ENCODE measurements around the gene CZIB.
A peak's percentile ranks its signal among the peaks of the same experiment; 100 is the strongest.

The CZIB gene

GRCh38 chr1:53182716-53183094 lies 37.7 kb downstream of the CZIB start:
- no peak for TF ChIP-seq CTCF (IDR thresholded peaks at IDR 0.05; ENCODE audit: low read length)
- no peak for TF ChIP-seq EZH2 (IDR thresholded peaks at IDR 0.05; ENCODE audit: borderline replicate concordance, low read length)
- H2AFZ ChIP-seq (ENCODE audit: low read length), result no peak overlapping the region
- H3K9me3 ChIP-seq (ENCODE audit: low read length), result no peaks in the 10 kb centered on the region
- no peak overlapping the region for H3K9ac ChIP-seq (ENCODE audit: low read length)
- no peaks in the 10 kb centered on the region for H3K36me3 ChIP-seq (ENCODE audit: insufficient read depth, low read length)
- H3K4me1 ChIP-seq (ENCODE audit: insufficient read depth, low read length, severe bottlenecking), result no peaks in the 10 kb centered on the region
- no peaks in the 10 kb centered on the region for H3F3A ChIP-seq (ENCODE audit: insufficient read depth, low read length)
- H3K27ac ChIP-seq (ENCODE audit: low read depth, low read length, poor library complexity, severe bottlenecking), result no peak overlapping the region
- no peaks in the 10 kb centered on the region for H4K20me1 ChIP-seq (ENCODE audit: insufficient read depth, low read length)
- H3K4me2 ChIP-seq (ENCODE audit: low read length), result no peak overlapping the region
- H3K79me2 ChIP-seq (ENCODE audit: insufficient read depth, low read length), result no peaks in the 10 kb centered on the region
- H3K9me2 ChIP-seq (ENCODE audit: low read depth, low read length), result no peaks in the 10 kb centered on the region
- H3K4me3 ChIP-seq (ENCODE audit: low read depth, low read length, poor library complexity, severe bottlenecking), result no peak overlapping the region
- H3K27me3 ChIP-seq (ENCODE audit: insufficient read depth, low read length), result peaks cover 11% of the 10 kb centered on the region; the same call in 1 of the 2 replicates

GRCh38 chr1:53182111-53182593 lies 38.3 kb downstream of the CZIB start:
- Histone ChIP-seq H3K9ac (ENCODE audit: low read length) (no peak overlapping the region), H3K9me2 (ENCODE audit: low read depth, low read length) (no peaks in the 10 kb centered on the region), H3K4me2 (ENCODE audit: low read length) (no peak overlapping the region), H3K9me3 (ENCODE audit: low read length) (no peaks in the 10 kb centered on the region), H3K79me2 (ENCODE audit: insufficient read depth, low read length) (no peaks in the 10 kb centered on the region), H2AFZ (ENCODE audit: low read length) (no peak overlapping the region), H3K4me1 (ENCODE audit: insufficient read depth, low read length, severe bottlenecking) (no peaks in the 10 kb centered on the region), H4K20me1 (ENCODE audit: insufficient read depth, low read length) (no peaks in the 10 kb centered on the region), H3K27me3 (ENCODE audit: insufficient read depth, low read length) (peaks cover 11% of the 10 kb centered on the region; the same call in 1 of the 2 replicates), H3K36me3 (ENCODE audit: insufficient read depth, low read length) (no peaks in the 10 kb centered on the region), H3F3A (ENCODE audit: insufficient read depth, low read length) (no peaks in the 10 kb centered on the region), H3K27ac (ENCODE audit: low read depth, low read length, poor library complexity, severe bottlenecking) (no peak overlapping the region), H3K4me3 (ENCODE audit: low read depth, low read length, poor library complexity, severe bottlenecking) (no peak overlapping the region)
- TF ChIP-seq CTCF (IDR thresholded peaks at IDR 0.05; ENCODE audit: low read length) (peak; percentile 85), EZH2 (IDR thresholded peaks at IDR 0.05; ENCODE audit: borderline replicate concordance, low read length) (no peak)

DNA sequence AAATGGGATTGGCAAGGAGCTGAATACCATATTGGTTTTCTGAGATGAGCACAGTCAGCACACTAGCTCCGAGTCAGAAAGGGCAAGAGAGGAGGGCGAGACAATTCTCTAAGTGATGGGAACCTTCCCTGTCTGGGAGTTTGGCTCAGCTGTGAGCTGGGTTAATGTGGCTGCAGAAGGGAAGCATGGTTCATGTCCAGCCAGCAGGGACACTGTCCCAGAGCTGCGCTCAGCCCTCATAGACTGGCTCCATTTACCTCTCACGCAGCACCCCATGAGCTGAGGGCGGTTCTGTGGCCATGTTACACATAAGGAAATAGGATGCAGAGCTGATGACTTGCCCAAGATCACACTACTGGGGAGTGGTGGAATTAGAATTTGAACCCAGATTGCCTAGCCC lies 39.5 kb downstream of the CZIB start:
- Histone ChIP-seq H3K4me3 (ENCODE audit: low read depth, low read length, poor library complexity, severe bottlenecking) (no peak overlapping the region), H3K27ac (ENCODE audit: low read depth, low read length, poor library complexity, severe bottlenecking) (no peak overlapping the region), H3K9me3 (ENCODE audit: low read length) (no peaks in the 10 kb centered on the region), H3K4me1 (ENCODE audit: insufficient read depth, low read length, severe bottlenecking) (no peaks in the 10 kb centered on the region), H2AFZ (ENCODE audit: low read length) (no peak overlapping the region), H3K9me2 (ENCODE audit: low read depth, low read length) (no peaks in the 10 kb centered on the region), H3K36me3 (ENCODE audit: insufficient read depth, low read length) (no peaks in the 10 kb centered on the region), H3K9ac (ENCODE audit: low read length) (no peak overlapping the region), H3K79me2 (ENCODE audit: insufficient read depth, low read length) (no peaks in the 10 kb centered on the region), H3K27me3 (ENCODE audit: insufficient read depth, low read length) (peaks cover 11% of the 10 kb centered on the region; the same call in 1 of the 2 replicates), H4K20me1 (ENCODE audit: insufficient read depth, low read length) (no peaks in the 10 kb centered on the region), H3K4me2 (ENCODE audit: low read length) (no peak overlapping the region), H3F3A (ENCODE audit: insufficient read depth, low read length) (no peaks in the 10 kb centered on the region)
- TF ChIP-seq CTCF (IDR thresholded peaks at IDR 0.05; ENCODE audit: low read length), result no peak
- TF ChIP-seq EZH2 (IDR thresholded peaks at IDR 0.05; ENCODE audit: borderline replicate concordance, low read length), result no peak

Measured in OCI-LY1 (cell line).